NCI-H2196 (cell line): ENCODE data around the gene DCBLD2.
"Not testable (repeated sequence)": the region's sequence is repeated elsewhere in the genome, so short reads cannot be mapped to it uniquely, and the experiment has no call there.

Experiments used
- DNase-seq: peaks from one replicate; lab custom pipeline; 2025; ENCODE audit not compliant: unreplicated experiment; lab: John Stamatoyannopoulos, UW

DCBLD2 gene

GRCh38 chr3:98892263-98892662 is 9.2 kb downstream of the DCBLD2 start:
- DNase-seq: no peak

DNA sequence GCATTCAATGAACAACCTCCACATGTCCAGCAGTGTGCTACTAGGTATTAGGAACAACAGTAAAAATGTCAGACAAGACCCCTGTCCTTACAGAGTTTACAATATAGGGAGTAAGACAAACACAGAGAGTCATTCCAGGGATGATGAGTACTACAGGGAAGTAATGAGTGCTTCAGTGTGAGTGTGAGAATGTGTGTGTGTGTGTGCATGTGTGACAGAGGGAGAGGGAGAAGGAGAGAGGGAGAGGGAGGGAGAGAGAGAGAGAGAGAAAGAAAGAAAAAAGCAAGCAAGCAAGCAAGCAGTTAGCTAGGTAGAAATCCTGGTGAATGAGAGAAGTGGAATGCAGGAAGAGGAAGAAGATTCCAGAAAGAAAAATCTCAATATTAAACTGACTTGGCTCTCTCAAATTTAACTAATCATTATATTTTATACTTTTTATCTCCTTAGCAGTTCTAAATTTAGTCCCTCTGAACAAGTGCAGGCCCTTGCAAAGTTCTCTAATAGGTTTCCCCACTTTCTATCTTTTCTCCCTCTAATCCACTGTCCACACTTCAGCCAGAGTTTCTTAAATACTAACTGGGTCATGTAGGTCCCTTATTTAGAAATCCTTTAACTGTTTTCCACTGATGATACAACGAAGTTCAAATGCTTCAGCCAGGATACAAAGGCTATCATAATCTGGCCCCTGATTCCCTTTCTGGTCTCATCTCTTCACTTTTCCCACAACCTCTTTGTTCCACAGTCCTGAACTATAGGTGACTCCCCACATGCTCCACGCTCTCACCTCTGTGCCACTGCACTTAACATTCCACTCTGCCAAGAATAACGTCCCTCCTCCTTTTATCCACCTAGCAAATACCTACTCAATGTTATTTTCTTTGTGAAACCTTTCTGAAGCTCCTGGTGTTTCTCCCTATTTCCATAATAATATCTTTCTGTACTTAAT is 10.3 kb downstream of the DCBLD2 start:
- DNase-seq: no peak

GRCh38 chr3:98890181-98890835 is 11.2 kb downstream of the DCBLD2 start:
- DNase-seq: no peak

GRCh38 chr3:98887684-98888083 is 13.8 kb downstream of the DCBLD2 start:
- no peak for DNase-seq

DNA sequence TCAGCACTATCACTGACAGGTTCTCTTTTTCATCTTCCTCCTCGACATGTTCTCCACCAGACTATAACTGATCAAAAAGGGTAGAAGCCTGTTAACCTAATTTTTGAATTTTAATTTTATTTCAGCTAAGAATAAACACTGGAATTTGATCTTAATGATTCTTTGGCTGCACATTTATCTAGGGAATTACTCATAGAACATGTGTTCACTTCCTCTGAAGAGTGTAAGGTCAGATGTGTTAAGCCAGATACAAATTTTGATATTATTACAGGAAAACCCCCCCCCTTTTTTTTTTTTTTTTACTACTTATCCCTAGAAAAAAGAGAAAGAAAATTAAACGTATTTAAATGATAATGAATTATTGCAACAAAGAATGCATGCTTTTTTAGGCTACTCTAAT is 15.0 kb downstream of the DCBLD2 start:
- DNase-seq: no peak

- no peak for DNase-seq
These were observed 15.6 kb downstream of the DCBLD2 start for GRCh38 chr3:98885851-98886250.

DNA sequence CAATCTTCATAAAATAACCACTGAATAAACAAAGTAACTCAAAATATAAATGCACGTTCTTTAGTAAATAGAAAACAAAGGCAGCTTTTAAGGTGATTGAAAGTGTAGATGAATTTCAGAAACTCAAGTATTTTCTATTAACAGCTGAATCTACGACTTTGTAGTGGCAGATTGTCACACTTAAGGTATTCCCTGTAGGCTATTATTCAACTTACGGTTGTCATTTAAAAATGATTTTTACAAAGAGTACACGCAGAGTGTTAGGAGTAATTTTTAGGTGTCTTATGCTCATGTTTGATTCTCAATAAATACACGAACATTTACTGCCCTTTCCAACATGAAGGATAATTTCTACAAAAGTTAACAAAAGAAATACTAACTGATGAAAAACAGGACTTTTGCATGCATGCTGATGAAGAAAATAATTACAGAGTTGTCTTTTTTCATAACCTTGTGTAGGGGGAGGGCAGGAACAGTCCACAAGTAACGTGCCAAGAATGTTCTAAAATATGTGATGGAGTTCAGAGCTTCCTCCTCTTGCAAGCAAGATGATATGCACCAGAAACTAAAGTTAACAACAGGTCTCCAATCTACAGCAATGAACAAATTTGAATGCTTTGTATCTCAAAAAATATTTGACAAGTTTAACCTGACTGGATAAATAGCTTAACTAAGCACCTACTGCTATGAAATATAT is 16.7 kb downstream of the DCBLD2 start:
- DNase-seq: no peak

DNA sequence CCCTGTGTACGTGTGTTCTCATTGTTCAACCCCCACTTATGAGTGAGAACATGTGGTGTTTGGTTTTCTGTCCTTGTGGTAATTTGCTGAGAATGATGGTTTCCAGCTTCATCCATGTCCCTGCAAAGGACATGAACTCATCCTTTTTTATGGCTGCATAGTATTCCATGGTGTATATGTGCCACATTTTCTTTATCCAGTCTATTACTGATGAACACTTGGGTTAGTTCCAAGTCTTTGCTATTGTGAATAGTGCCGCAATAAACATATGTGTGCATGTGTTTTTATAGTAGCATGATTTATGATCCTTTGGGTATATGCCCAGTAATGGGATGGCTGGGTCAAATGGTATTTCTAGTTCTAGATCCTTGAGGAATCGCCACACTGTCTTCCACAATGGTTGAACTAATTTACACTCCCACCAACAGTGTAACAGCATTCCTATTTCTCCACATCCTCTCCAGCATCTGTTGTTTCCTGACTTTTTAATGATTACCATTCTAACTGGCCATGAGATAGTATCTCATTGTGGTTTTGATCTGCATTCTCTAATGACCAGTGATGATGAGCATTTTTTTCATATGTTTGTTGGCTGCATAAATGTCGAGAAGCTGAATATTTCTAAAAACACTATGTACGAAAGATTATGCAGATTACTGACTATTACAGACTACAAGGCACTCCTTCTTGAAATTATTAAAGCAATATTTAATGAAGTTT is 18.7 kb downstream of the DCBLD2 start:
- not testable (repeated sequence) for DNase-seq

DNA sequence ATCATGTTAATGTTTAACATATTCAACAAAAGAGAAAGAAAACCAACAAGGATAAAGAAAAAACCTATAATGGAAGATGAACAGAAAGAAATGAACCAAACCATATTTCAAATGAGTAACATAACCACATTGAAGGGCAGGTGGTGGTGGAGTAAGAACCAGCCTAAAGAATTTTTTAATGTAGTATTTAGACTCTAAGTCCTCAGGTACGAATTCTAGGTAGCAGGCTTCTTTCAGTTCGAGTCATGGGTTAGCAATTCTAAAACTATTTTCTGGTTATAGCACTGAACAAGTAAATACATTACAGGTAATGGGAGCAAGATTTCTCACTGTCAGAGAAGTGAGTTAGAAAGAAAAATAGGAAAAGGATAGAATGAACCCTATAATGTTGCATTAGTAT is 24.4 kb downstream of the DCBLD2 start:
- no peak for DNase-seq

DNA sequence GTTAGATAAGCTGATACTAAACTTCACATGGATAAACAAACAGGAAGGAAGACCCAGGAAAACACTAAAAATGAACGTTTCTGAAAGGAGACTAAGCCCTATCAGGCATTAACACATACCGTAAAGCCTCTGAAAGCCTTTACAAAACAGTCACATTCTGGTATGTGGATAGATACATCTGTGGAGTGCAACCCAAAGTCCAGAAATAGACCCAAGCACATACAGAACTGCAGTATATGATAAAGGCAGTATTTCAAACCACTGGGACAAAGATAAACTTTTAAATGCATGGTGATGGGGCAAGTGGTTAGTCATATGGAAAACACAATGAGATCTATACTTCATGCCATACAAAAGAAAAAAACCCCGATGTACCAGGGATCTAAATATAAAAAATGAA is 26.0 kb downstream of the DCBLD2 start:
- DNase-seq: no peak

DNA sequence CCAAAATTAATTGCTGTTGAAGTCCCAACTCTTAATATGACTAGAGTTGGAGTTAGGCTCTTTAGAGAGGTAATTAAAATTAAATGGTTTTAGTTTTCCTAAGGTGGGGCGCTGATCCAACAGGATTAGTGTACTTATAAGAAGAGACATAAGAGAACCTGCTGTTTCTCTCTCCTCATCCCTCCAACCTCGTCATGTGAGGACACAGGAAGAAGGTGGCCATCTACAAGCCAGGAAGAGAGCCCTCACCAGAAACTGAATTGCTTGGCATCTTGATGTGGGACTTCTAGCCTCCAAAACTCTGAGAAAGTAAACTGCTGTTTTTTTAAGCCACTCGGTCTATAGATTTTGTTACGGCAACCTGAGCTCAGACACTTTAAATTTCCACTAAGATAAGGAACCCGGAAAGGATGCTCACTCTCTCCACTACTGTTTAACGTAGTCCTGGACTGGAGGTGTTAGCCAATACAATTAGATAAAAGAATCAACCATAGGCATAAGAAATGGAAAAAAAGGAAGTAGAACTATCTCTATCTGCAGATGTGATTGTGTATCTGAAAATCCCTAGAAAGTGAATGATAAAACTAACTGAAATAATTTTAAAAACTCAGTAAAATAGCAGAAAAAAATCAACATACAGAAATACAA is 26.8 kb downstream of the DCBLD2 start:
- DNase-seq: no peak

DNA sequence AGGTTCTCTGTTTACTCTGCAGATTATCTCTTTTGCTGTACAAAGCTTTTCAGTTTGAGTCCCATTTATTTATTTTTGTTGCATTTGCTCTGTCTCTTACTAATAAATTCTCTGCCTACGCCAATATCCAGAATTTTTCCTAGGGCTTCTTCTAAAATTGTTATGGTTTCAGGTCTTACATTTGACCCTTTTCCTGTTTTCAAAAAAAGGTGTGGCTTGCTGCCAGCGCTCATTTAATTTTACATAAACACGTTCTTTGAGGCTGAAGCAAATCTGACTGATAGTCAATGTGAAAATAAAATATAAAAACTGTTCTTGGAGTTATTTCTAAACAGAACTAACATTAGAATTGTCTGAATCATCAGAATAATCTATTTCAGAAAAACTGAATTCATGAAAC is 32.1 kb downstream of the DCBLD2 start:
- no peak for DNase-seq

GRCh38 chr3:98857971-98858370 is 43.5 kb downstream of the DCBLD2 start:
- not testable (repeated sequence) for DNase-seq

- not testable (repeated sequence) for DNase-seq
These were observed 44.2 kb downstream of the DCBLD2 start for GRCh38 chr3:98857258-98857657.

GRCh38 chr3:98856724-98857123 is 44.8 kb downstream of the DCBLD2 start:
- no peak for DNase-seq

DNA sequence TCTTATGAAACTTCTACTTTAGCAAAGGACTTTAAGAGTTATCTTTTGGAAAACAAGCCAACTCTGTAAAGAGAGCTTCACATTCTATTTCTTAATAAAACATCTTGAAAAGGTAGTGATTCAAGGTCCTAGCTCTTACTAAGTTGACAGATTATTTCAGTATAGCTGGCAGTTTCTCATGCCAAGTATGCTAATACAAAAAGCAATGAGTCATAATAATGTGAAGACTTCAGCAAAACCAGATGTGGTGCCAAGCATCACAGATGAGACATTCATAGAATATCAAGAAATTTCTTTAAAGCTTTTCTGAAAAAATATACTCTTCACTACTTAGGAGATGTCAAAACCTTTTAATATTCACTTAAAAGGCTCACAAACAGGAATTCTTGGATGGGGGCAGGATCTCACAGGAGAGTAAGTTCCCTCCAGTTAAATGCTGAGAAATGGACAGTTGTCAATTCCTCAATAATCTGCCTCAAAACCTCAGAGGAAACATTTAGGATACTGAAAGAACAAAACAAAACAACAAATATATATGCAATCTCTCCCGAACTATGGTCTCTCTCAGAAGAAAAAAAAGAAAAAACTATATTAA is 45.6 kb downstream of the DCBLD2 start:
- no peak for DNase-seq

DNA sequence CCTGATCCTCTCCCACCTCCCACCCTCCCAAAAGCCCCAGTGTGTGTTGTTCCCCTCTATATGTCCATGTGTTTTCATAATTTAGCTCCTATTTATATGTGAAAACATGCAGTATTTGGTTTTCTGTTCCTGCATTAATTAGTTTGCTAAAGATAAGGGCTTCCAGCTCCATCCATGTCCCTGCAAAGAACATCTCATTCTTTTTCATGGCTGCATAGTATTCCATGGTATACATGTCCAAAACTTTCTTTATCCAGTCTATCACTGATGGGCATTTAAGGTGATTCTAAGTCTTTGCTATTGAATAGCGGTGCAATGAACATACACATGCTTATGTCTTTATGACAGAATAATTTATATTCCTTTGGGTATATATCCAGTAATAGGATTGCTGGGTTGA is 53.4 kb downstream of the DCBLD2 start:
- no peak for DNase-seq

DNA sequence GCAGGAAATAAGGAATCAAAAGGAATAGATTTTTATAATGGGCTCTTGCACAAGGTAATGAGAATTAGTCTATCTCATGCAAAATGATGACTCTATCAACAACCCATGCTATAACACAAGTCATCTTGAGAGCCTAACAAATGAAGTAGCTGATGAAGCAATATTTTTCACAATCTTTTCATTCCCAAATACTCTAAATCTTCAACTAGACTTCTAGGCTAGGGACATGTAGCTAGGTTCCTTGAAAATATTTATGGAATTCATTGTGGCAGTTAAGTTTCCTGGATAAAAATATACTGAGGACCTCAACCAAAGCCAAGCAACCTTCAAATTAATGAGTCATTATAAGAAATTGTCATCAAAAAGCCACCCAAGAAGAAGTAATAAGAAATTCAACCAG is 55.4 kb downstream of the DCBLD2 start:
- DNase-seq: no peak

GRCh38 chr3:98843266-98843959 is 58.1 kb downstream of the DCBLD2 start:
- DNase-seq: no peak

GRCh38 chr3:98839846-98840245 is 61.6 kb downstream of the DCBLD2 start:
- DNase-seq: no peak
